Trophoblast cell (in vitro differentiated cells and primary cell): Measurements from ENCODE around the gene CDCA8.
A peak's percentile ranks its signal among the peaks of the same experiment; 100 is the strongest.

Experiments used
- DNase-seq, 2 donors: peaks; one replicate each; pipeline ENCODE4 v3.0.0-alpha.2; 2016
- H2AFZ ChIP-seq: 2 replicates; pipeline ENCODE4 v1.6.1; 2013; ENCODE audit warnings: low read length, moderate library complexity, mild to moderate bottlenecking; ENCODE audit not compliant: insufficient read depth, poor library complexity
- H2AK5ac ChIP-seq: 2 replicates; pipeline ENCODE4 v1.6.1; 2013; ENCODE audit warnings: mild to moderate bottlenecking, low read length
- H2BK120ac ChIP-seq: 2 replicates; pipeline ENCODE4 v1.6.1; 2013; ENCODE audit warnings: low read length, mild to moderate bottlenecking, moderate library complexity; ENCODE audit not compliant: insufficient read depth, poor library complexity
- H2BK12ac ChIP-seq: 2 replicates; pipeline ENCODE4 v1.6.1; 2013; ENCODE audit warnings: mild to moderate bottlenecking, low read length, moderate library complexity
- H2BK5ac ChIP-seq: 2 replicates; pipeline ENCODE4 v1.6.1; 2013; ENCODE audit warnings: low read length, low read depth, moderate library complexity, mild to moderate bottlenecking; ENCODE audit not compliant: poor library complexity
- H3K14ac ChIP-seq: 2 replicates; pipeline ENCODE4 v1.6.1; 2013; ENCODE audit warnings: mild to moderate bottlenecking, low read length
- H3K18ac ChIP-seq: 2 replicates; pipeline ENCODE4 v1.6.1; 2013; ENCODE audit warnings: mild to moderate bottlenecking, low read length
- H3K23ac ChIP-seq: 2 replicates; pipeline ENCODE4 v1.6.1; 2013; ENCODE audit warnings: low read length
- H3K27ac ChIP-seq: 2 replicates; pipeline ENCODE4 v1.5.1; 2013; ENCODE audit warnings: low read depth, mild to moderate bottlenecking, inconsistent platforms, low read length, moderate library complexity
- H3K27me3 ChIP-seq: 2 replicates; pipeline ENCODE4 v1.6.1; 2013; ENCODE audit warnings: inconsistent platforms, mild to moderate bottlenecking, low read length, moderate library complexity; ENCODE audit not compliant: insufficient read depth
- H3K36me3 ChIP-seq, 2 experiments: 1 replicate in 1 of 2; 2 replicates in 1 of 2; pipeline ENCODE4 v1.6.1; 2013; ENCODE audit warnings: low read length in 2 of 2, mild to moderate bottlenecking in 2 of 2, moderate library complexity in 1 of 2; ENCODE audit not compliant: insufficient read depth in 2 of 2, control insufficient read depth in 1 of 2
- H3K4ac ChIP-seq: 2 replicates; pipeline ENCODE4 v1.6.1; 2013; ENCODE audit warnings: low read depth, mild to moderate bottlenecking, low read length, moderate library complexity
- H3K4me1 ChIP-seq, 2 experiments: 1 replicate in 1 of 2; 2 replicates in 1 of 2; pipeline ENCODE4 v1.6.1; 2013; ENCODE audit warnings: low read length in 2 of 2, mild to moderate bottlenecking in 2 of 2, moderate library complexity in 1 of 2; ENCODE audit not compliant: insufficient read depth in 2 of 2, control insufficient read depth in 1 of 2
- H3K4me2 ChIP-seq: 2 replicates; pipeline ENCODE4 v1.6.1; 2013; ENCODE audit warnings: inconsistent platforms, mild to moderate bottlenecking, low read length, moderate library complexity
- H3K4me3 ChIP-seq: 2 replicates; pipeline ENCODE4 v1.5.1; 2013; ENCODE audit warnings: mild to moderate bottlenecking, low read depth, low read length, inconsistent platforms
- H3K79me1 ChIP-seq: one replicate; pipeline ENCODE4 v1.6.1; 2013; ENCODE audit warnings: low read length
- H3K79me2 ChIP-seq: 2 replicates; pipeline ENCODE4 v1.6.1; 2013; ENCODE audit warnings: low read length, mild to moderate bottlenecking; ENCODE audit not compliant: control insufficient read depth, insufficient read depth, poor library complexity
- H3K9ac ChIP-seq: 2 replicates; pipeline ENCODE4 v1.6.1; 2013; ENCODE audit warnings: mild to moderate bottlenecking, low read length
- H3K9me3 ChIP-seq: 2 replicates; pipeline ENCODE4 v1.6.1; 2013; ENCODE audit warnings: low read depth, mild to moderate bottlenecking, control low read depth, inconsistent platforms, low read length; ENCODE audit not compliant: insufficient read depth
- H4K12ac ChIP-seq: 2 replicates; pipeline ENCODE4 v1.6.1; 2013; ENCODE audit warnings: low read depth, mild to moderate bottlenecking, low read length, moderate library complexity
- H4K8ac ChIP-seq: 2 replicates; pipeline ENCODE4 v1.6.1; 2013; ENCODE audit warnings: low read depth, mild to moderate bottlenecking, low read length, moderate library complexity
- H4K91ac ChIP-seq: one replicate; pipeline ENCODE4 v1.6.1; 2013; ENCODE audit warnings: low read depth, mild to moderate bottlenecking, low read length, moderate library complexity
- whole genome bisulfite sequencing: extraction: QIAGEN DNeasy Blood & Tissue Kit; methylation state at CpG from one replicate; pipeline ENCODE4 v1.1.7; 2013; ENCODE audit warnings: missing lambda C conversion rate; ENCODE audit not compliant: insufficient read length, insufficient coverage; ENCODE audit errors: extremely low coverage; 5-methylcytosine and 5-hydroxymethylcytosine counted together

Gene CDCA8

DNA sequence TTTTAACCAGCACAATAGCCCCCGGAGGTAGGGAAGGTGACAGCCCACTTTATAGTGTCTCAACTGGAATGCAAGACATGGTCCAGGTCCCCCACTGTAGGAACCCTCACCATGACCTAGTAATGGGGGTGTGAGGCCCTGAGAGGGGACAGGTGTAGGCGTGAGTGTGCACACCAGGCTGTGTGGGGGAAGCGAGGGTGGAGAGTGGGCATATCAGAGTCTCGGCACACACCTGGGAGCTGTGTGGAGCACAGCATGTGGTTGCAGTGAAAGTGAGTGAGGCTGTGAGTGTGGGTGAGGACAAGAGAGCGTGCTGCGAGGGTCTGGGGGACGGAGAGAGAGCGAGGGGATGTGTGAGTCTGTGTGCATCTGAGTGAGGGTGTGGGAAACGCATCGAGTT lies 40.5 kb upstream of the CDCA8 start:
- H3K79me1 ChIP-seq: no peaks in the 10 kb centered on the region
- H3K18ac ChIP-seq: no peak overlapping the region
- H2AK5ac ChIP-seq: no peak overlapping the region
- DNase-seq: no peak
- WGBS: no CpG with 5 or more reads among the region's 10 CpGs
- no peak overlapping the region for H4K91ac ChIP-seq
- H3K4me3 ChIP-seq: no peak overlapping the region
- no peak overlapping the region for H3K4me2 ChIP-seq
- no peak overlapping the region for H2BK5ac ChIP-seq
- no peak overlapping the region for H3K14ac ChIP-seq
- H3K27ac ChIP-seq: no peak overlapping the region
- no peaks in the 10 kb centered on the region for H3K36me3 ChIP-seq
- no peak overlapping the region for H2AFZ ChIP-seq
- H3K4ac ChIP-seq: no peak overlapping the region
- H3K4me1 ChIP-seq: no peaks in the 10 kb centered on the region
- no peak overlapping the region for H3K9ac ChIP-seq
- H3K79me2 ChIP-seq: no peaks in the 10 kb centered on the region
- H2BK120ac ChIP-seq: no peak overlapping the region
- H3K23ac ChIP-seq: no peak overlapping the region
- no peak overlapping the region for H2BK12ac ChIP-seq
- no peak overlapping the region for H4K8ac ChIP-seq
- H3K9me3 ChIP-seq: no peaks in the 10 kb centered on the region
- no peak overlapping the region for H4K12ac ChIP-seq
- no peaks in the 10 kb centered on the region for H3K27me3 ChIP-seq

DNA sequence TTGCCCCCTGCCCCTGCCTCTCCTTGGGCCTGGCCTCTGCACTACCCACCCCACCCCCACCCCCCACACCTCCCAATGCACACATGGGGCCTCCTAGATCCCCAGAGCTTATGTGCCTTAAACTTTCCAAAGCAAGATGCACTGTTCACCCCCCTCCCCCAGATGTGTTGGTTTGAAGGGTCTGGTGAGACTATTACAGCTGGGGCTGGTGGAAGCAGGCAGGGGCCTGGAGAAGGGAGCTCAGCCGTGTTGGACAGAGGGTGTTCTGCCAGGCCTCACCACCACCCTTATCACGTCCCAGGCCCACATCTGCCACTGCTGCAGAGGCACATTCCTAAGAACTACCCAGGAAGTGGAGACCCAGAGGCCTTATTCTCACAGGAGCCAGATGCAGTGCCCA lies 39.3 kb upstream of the CDCA8 start:
- no peaks in the 10 kb centered on the region for H3K79me2 ChIP-seq
- H3K4me1 ChIP-seq: no peaks in the 10 kb centered on the region
- H2BK120ac ChIP-seq: no peak overlapping the region
- no CpG with 5 or more reads among the region's 2 CpGs for WGBS
- H3K36me3 ChIP-seq: no peaks in the 10 kb centered on the region
- no peak overlapping the region for H3K9ac ChIP-seq
- H3K14ac ChIP-seq: no peak overlapping the region
- no peak overlapping the region for H3K23ac ChIP-seq
- H3K4ac ChIP-seq: no peak overlapping the region
- no peak overlapping the region for H2AK5ac ChIP-seq
- H4K12ac ChIP-seq: no peak overlapping the region
- H3K27ac ChIP-seq: no peak overlapping the region
- H3K4me3 ChIP-seq: no peak overlapping the region
- H3K27me3 ChIP-seq: no peaks in the 10 kb centered on the region
- no peak overlapping the region for H3K18ac ChIP-seq
- no peak for DNase-seq
- H2BK12ac ChIP-seq: no peak overlapping the region
- H2BK5ac ChIP-seq: no peak overlapping the region
- H3K9me3 ChIP-seq: peaks cover 2% of the 10 kb centered on the region
- no peak overlapping the region for H4K91ac ChIP-seq
- H3K4me2 ChIP-seq: no peak overlapping the region
- no peak overlapping the region for H2AFZ ChIP-seq
- H4K8ac ChIP-seq: no peak overlapping the region
- H3K79me1 ChIP-seq: no peaks in the 10 kb centered on the region

DNA sequence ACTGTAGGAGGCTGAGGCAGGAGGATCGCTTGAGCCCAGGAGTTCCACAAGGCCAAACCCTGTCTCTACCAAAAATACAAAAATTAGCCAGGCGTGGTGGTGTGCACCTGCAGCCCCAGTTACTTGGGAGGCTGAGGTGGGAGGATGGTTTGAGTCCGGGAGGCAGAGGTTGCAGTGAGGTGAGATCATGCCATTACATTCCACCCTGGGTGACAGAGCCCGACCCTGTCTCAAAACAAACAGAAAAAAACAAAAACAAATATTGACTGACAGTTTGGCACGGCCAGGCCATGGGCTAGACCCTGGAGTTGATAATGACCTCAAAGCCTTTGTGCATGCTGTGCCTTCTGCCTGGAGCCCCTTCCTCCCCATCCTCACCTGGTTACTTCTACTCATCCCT lies 38.4 kb upstream of the CDCA8 start:
- no peaks in the 10 kb centered on the region for H3K4me1 ChIP-seq
- no peak overlapping the region for H2BK5ac ChIP-seq
- no peak overlapping the region for H4K8ac ChIP-seq
- no peak overlapping the region for H3K4ac ChIP-seq
- no peaks in the 10 kb centered on the region for H3K79me1 ChIP-seq
- H2AK5ac ChIP-seq: no peak overlapping the region
- no peak overlapping the region for H4K12ac ChIP-seq
- no peaks in the 10 kb centered on the region for H3K79me2 ChIP-seq
- H3K4me2 ChIP-seq: no peak overlapping the region
- no peaks in the 10 kb centered on the region for H3K36me3 ChIP-seq
- no peak overlapping the region for H3K23ac ChIP-seq
- no peak overlapping the region for H2AFZ ChIP-seq
- H3K18ac ChIP-seq: no peak overlapping the region
- H3K9ac ChIP-seq: no peak overlapping the region
- H2BK12ac ChIP-seq: no peak overlapping the region
- no peaks in the 10 kb centered on the region for H3K27me3 ChIP-seq
- H3K4me3 ChIP-seq: no peak overlapping the region
- WGBS: no CpG with 5 or more reads among the region's 5 CpGs
- DNase-seq: no peak
- H4K91ac ChIP-seq: no peak overlapping the region
- H2BK120ac ChIP-seq: no peak overlapping the region
- no peak overlapping the region for H3K27ac ChIP-seq
- H3K9me3 ChIP-seq: peaks cover 3% of the 10 kb centered on the region
- H3K14ac ChIP-seq: no peak overlapping the region

DNA sequence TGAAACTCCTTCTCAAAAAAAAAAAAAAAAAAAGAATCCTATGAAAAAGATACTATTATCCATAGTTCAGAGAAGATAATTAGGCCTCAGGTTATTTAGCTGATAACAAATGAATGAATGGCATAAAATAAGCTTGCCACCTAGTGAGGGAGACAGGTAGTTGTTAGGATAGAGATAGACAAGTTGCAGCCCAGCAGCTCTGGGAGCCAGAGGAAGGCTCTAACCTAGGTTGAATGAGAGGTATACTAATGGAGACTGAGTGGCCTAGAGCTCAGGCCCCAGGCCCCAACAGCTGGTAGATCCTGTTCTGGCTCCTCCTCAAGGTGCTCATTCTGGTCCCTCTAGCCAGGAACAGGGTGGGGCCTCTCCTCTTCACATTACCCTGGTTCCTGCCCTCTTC lies 37.0 kb upstream of the CDCA8 start:
- no peak overlapping the region for H2BK120ac ChIP-seq
- no peaks in the 10 kb centered on the region for H3K36me3 ChIP-seq
- H3K18ac ChIP-seq: no peak overlapping the region
- no peak overlapping the region for H2BK5ac ChIP-seq
- no peaks in the 10 kb centered on the region for H3K4me1 ChIP-seq
- H3K4me3 ChIP-seq: no peak overlapping the region
- no peak overlapping the region for H3K9ac ChIP-seq
- peak in 1 of 2 donors; percentile 3 for DNase-seq
- no peak overlapping the region for H3K14ac ChIP-seq
- peaks cover 3% of the 10 kb centered on the region for H3K9me3 ChIP-seq
- H3K4me2 ChIP-seq: no peak overlapping the region
- H3K23ac ChIP-seq: no peak overlapping the region
- H2AK5ac ChIP-seq: no peak overlapping the region
- H4K8ac ChIP-seq: no peak overlapping the region
- no peak overlapping the region for H4K91ac ChIP-seq
- H2AFZ ChIP-seq: no peak overlapping the region
- H3K4ac ChIP-seq: no peak overlapping the region
- no peaks in the 10 kb centered on the region for H3K79me1 ChIP-seq
- no peak overlapping the region for H2BK12ac ChIP-seq
- no peaks in the 10 kb centered on the region for H3K27me3 ChIP-seq
- no peak overlapping the region for H3K27ac ChIP-seq
- no peaks in the 10 kb centered on the region for H3K79me2 ChIP-seq
- no peak overlapping the region for H4K12ac ChIP-seq
